ENCODE measurements around the gene ACP2.

Gene ACP2

DNA sequence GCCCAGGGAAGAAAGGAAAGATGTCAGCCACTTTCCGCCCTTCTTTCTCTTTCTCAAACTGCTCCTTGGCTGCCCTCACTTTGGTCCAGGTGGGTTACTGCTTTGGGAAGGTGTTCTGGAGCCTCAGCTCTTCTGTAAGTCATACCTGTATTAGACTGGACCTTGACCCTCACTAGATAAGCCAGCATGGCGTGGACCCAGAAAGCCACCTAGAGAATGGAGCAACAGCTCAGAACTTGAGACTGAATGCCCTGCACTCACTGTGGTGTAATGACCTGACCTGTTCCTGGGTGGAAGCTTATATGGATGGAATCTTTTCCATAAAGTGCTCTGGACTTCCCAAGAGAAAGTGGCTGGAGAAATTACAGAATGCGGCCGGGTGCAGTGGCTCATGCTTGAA is 15.6 kb downstream of the ACP2 start:
- Histone ChIP-seq H3K79me2 (ENCODE audit: low read length) (no peaks in the 10 kb centered on the region), H3K9ac (ENCODE audit: low read length) (no peak overlapping the region), H3K36me3 (replicated peaks; ENCODE audit: low read depth, low read length) (peaks cover 25% of the 10 kb centered on the region), H3K4me1 (ENCODE audit: low read length) (no peaks in the 10 kb centered on the region), H3K4me2 (ENCODE audit: low read length) (no peak overlapping the region), H3K27me3 (ENCODE audit: low read depth, low read length) (no peaks in the 10 kb centered on the region), H2AFZ (ENCODE audit: low read depth, low read length) (no peak overlapping the region), H3K9me3 (ENCODE audit: insufficient read depth, low read length) (no peaks in the 10 kb centered on the region), H3K4me3 (ENCODE audit: low read length) (no peak overlapping the region), H4K20me1 (ENCODE audit: insufficient read depth, low read length) (no peaks in the 10 kb centered on the region), H3K27ac (ENCODE audit: low read length) (no peak overlapping the region)
- TF ChIP-seq EZH2phosphoT487 (IDR thresholded peaks at IDR 0.05; ENCODE audit: low read depth): no peak
- TF ChIP-seq, protein P1, sequence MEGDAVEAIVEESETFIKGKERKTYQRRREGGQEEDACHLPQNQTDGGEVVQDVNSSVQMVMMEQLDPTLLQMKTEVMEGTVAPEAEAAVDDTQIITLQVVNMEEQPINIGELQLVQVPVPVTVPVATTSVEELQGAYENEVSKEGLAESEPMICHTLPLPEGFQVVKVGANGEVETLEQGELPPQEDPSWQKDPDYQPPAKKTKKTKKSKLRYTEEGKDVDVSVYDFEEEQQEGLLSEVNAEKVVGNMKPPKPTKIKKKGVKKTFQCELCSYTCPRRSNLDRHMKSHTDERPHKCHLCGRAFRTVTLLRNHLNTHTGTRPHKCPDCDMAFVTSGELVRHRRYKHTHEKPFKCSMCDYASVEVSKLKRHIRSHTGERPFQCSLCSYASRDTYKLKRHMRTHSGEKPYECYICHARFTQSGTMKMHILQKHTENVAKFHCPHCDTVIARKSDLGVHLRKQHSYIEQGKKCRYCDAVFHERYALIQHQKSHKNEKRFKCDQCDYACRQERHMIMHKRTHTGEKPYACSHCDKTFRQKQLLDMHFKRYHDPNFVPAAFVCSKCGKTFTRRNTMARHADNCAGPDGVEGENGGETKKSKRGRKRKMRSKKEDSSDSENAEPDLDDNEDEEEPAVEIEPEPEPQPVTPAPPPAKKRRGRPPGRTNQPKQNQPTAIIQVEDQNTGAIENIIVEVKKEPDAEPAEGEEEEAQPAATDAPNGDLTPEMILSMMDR (IDR thresholded peaks at IDR 0.05; ENCODE audit: low read depth, low read length): no peak

DNA sequence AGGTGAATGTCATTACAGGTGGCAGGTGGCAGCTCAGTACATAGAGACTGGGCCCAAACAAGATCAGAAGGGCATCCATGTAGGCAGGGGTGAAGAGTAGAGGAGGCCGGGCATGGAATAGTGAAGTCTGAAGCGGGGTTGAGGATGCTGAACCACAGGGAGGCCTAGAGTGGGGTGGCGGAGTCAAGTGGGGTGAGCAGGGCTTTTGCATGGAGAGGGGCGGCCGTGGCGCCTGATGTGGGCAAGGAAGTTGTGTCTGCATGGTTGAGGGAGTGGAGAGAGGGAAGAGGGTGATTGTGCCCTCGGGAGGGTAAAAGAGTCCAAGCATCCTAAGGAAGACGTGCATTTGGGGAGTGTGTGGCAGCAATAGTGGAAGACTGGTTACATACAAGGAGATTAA is 19.5 kb downstream of the ACP2 start:
- H3K4me2 ChIP-seq (ENCODE audit: low read length): no peak overlapping the region
- no peak overlapping the region for H3K27ac ChIP-seq (ENCODE audit: low read length)
- peaks cover 20% of the 10 kb centered on the region for H3K36me3 ChIP-seq (replicated peaks; ENCODE audit: low read depth, low read length)
- no peaks in the 10 kb centered on the region for H3K27me3 ChIP-seq (ENCODE audit: low read depth, low read length)
- H2AFZ ChIP-seq (ENCODE audit: low read depth, low read length): no peak overlapping the region
- H3K9me3 ChIP-seq (ENCODE audit: insufficient read depth, low read length): no peaks in the 10 kb centered on the region
- no peak overlapping the region for H3K4me3 ChIP-seq (ENCODE audit: low read length)
- no peaks in the 10 kb centered on the region for H3K79me2 ChIP-seq (ENCODE audit: low read length)
- H3K4me1 ChIP-seq (ENCODE audit: low read length): peaks cover 7% of the 10 kb centered on the region; the same call in 1 of the 2 replicates
- TF ChIP-seq, protein P1 (IDR thresholded peaks at IDR 0.05; ENCODE audit: low read depth, low read length): no peak
- no peak for TF ChIP-seq EZH2phosphoT487 (IDR thresholded peaks at IDR 0.05; ENCODE audit: low read depth)
- 0 out of 2 replicates have a peak, but pooled peaks cover 4% of the 10 kb centered on the region for H4K20me1 ChIP-seq (ENCODE audit: insufficient read depth, low read length)
- no peak overlapping the region for H3K9ac ChIP-seq (ENCODE audit: low read length)

DNA sequence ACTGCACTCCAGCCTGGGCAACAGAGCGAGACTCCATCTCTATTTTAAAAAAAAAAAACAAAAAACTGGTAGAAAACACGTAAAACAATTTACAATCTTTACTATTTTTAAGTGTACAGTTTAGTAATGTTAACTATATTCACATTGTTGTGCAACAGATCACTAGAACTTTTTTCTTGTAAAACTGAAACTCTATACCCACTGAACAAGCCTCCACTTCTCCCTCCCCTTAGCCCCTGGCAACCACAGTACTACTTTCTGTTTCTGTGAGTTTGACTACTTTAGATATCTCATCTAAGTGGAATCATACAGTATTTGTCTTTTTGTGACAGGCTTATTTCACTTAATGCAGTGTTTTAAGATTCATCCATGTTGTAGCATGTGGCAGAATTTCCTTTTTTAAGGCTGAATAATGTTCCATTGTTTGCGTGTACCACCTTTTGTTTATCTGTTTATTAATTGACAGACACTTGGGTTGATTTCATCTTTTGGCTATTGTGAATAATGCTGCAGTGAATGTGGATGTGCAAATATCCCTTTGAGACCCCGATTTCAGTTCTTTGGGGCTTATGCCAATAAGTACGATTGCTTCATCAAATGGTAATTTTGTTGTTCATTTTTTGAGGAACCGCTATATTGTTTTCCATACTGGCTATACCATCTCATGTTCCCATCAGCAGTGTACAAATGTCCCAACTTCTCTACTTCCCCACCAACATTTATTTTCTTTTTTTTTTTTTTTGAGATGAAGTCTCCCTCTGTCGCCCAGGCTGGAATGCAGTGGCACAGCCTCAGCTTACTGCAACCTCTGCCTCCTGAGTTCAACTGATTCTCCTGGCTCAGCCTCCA is 22.8 kb downstream of the ACP2 start:
- H3K4me1 ChIP-seq (ENCODE audit: low read length): peaks cover 7% of the 10 kb centered on the region; the same call in 1 of the 2 replicates
- no peak for TF ChIP-seq EZH2phosphoT487 (IDR thresholded peaks at IDR 0.05; ENCODE audit: low read depth)
- TF ChIP-seq, protein P1 (IDR thresholded peaks at IDR 0.05; ENCODE audit: low read depth, low read length): no peak
- H3K4me2 ChIP-seq (ENCODE audit: low read length): no peak overlapping the region
- no peaks in the 10 kb centered on the region for H3K79me2 ChIP-seq (ENCODE audit: low read length)
- no peaks in the 10 kb centered on the region for H3K27me3 ChIP-seq (ENCODE audit: low read depth, low read length)
- H3K36me3 ChIP-seq (replicated peaks; ENCODE audit: low read depth, low read length): peaks cover 29% of the 10 kb centered on the region
- H3K9ac ChIP-seq (ENCODE audit: low read length): no peak overlapping the region
- no peaks in the 10 kb centered on the region for H3K9me3 ChIP-seq (ENCODE audit: insufficient read depth, low read length)
- no peak overlapping the region for H3K4me3 ChIP-seq (ENCODE audit: low read length)
- H2AFZ ChIP-seq (ENCODE audit: low read depth, low read length): no peak overlapping the region
- 0 out of 2 replicates have a peak, but pooled peaks cover 4% of the 10 kb centered on the region for H4K20me1 ChIP-seq (ENCODE audit: insufficient read depth, low read length)
- no peak overlapping the region for H3K27ac ChIP-seq (ENCODE audit: low read length)

DNA sequence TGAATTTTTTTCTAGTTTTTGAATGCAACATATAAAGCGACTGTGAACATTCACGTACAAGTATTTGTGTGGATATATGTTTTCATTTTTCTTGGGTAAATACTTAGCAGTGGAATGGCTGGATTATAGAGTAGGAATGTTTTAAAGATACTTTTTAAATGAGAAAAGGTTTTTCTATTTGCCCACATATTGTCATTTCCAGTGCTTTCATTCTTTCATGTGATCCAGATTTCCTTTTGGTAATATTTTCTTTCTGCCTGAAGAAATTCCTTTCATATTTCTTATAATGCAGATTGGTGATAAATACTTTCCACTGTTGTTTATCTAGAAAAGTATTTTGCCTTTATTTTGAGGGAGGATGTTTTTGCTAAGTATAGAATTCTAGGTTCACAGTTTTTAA is 25.9 kb downstream of the ACP2 start:
- no peak overlapping the region for H3K4me3 ChIP-seq (ENCODE audit: low read length)
- peaks cover 5% of the 10 kb centered on the region; the same call in 1 of the 2 replicates for H3K79me2 ChIP-seq (ENCODE audit: low read length)
- no peaks in the 10 kb centered on the region for H3K9me3 ChIP-seq (ENCODE audit: insufficient read depth, low read length)
- TF ChIP-seq EZH2phosphoT487 (IDR thresholded peaks at IDR 0.05; ENCODE audit: low read depth): no peak
- TF ChIP-seq, protein P1 (IDR thresholded peaks at IDR 0.05; ENCODE audit: low read depth, low read length): no peak
- peaks cover 42% of the 10 kb centered on the region for H3K36me3 ChIP-seq (replicated peaks; ENCODE audit: low read depth, low read length)
- no peak overlapping the region for H3K27ac ChIP-seq (ENCODE audit: low read length)
- no peak overlapping the region for H2AFZ ChIP-seq (ENCODE audit: low read depth, low read length)
- no peak overlapping the region for H3K9ac ChIP-seq (ENCODE audit: low read length)
- no peak overlapping the region for H3K4me2 ChIP-seq (ENCODE audit: low read length)
- H4K20me1 ChIP-seq (ENCODE audit: insufficient read depth, low read length): peaks cover 8% of the 10 kb centered on the region; the same call in 1 of the 2 replicates
- no peaks in the 10 kb centered on the region for H3K27me3 ChIP-seq (ENCODE audit: low read depth, low read length)
- peaks cover 20% of the 10 kb centered on the region for H3K4me1 ChIP-seq (ENCODE audit: low read length)

Data from OCI-LY3 (cell line).